Measurements from ENCODE around the gene SCARB1. TPM values are rescaled to one million over a fixed set of nuclear protein-coding genes. Genes with fewer than 3 reads are reported as not detected.

Gene SCARB1
- total and polyA plus RNA-seq, 2 donors (not counting 3 experiments of a cell fraction or from before 2014, with no cell fraction given) = 125 to 141 TPM

DNA sequence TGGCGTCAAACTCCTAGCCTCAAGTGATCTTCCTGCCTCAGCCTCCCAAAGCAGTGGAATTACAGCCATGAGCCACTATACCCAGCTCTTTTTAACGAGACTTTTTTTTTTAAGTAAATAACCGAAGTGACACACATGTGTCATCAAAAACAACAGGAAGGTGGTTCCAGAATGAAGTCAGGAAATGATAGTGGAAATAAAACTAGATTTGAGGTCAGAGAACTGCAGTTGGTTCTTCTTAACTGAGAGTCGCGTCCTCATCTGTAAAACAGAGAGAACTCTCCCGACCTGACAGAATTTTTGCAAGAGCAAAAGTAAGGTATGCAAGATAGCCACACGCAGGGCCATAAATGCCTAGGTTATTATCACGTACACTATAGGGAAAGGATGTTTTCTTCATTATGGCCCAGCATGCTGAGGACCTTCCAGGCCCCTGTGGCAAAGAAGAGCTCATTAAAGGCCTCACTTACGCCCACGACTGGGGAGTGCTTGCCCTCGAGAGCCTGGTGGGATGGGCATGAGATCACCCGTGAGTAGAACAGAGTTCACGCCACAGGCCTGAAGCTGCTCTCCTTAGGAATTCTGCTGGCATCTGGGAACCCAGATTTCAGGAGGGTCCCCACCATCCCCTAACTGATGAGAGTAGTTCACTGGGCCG, 67.2 kb downstream of the SCARB1 start:
- no peaks in the 10 kb centered on the region for H4K20me1 ChIP-seq (replicated peaks; ENCODE audit: control insufficient read depth, extremely low read depth, insufficient read depth, low read length)
- dilution Hi-C loops (cut with MboI; ENCODE audit: extremely low pct_ligation_motif_present, low sequenced_read_pairs) = no loop called here
- BruUV-seq (replicated peaks) = no TSS peak
- ChIA-PET CTCF (interaction anchor here (1.8 kb wide), 1 partner anchor 110 kb away, joined by 5 read pairs; no protein-coding TSS in a partner anchor), POLR2A (no interaction called here)
- DNase-seq (ENCODE audit: low read depth, low spot score) = no peak
- no peak overlapping the region for H3K9ac ChIP-seq (replicated peaks; ENCODE audit: extremely low read depth, insufficient read depth, low read length)
- H3K9me3 ChIP-seq (replicated peaks; ENCODE audit: control insufficient read depth, insufficient read depth, low read length) = no peaks in the 10 kb centered on the region
- H3K4me2 ChIP-seq (ENCODE audit: insufficient read depth, low read length) = no peak overlapping the region
- no peak overlapping the region for H2AFZ ChIP-seq (ENCODE audit: low read depth, low read length)
- H3K27ac ChIP-seq (ENCODE audit: insufficient read depth, low read depth, low read length) = no peak overlapping the region
- intact Hi-C loops (cut with micrococcal nuclease) = no loop called here
- H3K36me3 ChIP-seq (ENCODE audit: control insufficient read depth in 2 of 2, extremely low read depth in 1 of 2, insufficient read depth in 2 of 2, low read length in 2 of 2) = peaks cover 2 to 9% of the 10 kb centered on the region in 2 experiments
- FAIRE-seq = no peak
- no peak overlapping the region for H3K4me3 ChIP-seq (replicated peaks in 1 of 3; ENCODE audit: insufficient read depth in 1 of 3, low read depth in 1 of 3, low read length in 3 of 3)
- TF ChIP-seq MYC (IDR thresholded peaks at IDR 0.05; ENCODE audit: low read depth, low read length) = no peak
- TF ChIP-seq, protein P1, sequence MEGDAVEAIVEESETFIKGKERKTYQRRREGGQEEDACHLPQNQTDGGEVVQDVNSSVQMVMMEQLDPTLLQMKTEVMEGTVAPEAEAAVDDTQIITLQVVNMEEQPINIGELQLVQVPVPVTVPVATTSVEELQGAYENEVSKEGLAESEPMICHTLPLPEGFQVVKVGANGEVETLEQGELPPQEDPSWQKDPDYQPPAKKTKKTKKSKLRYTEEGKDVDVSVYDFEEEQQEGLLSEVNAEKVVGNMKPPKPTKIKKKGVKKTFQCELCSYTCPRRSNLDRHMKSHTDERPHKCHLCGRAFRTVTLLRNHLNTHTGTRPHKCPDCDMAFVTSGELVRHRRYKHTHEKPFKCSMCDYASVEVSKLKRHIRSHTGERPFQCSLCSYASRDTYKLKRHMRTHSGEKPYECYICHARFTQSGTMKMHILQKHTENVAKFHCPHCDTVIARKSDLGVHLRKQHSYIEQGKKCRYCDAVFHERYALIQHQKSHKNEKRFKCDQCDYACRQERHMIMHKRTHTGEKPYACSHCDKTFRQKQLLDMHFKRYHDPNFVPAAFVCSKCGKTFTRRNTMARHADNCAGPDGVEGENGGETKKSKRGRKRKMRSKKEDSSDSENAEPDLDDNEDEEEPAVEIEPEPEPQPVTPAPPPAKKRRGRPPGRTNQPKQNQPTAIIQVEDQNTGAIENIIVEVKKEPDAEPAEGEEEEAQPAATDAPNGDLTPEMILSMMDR (IDR thresholded peaks at IDR 0.05; ENCODE audit: extremely low read depth in 1 of 2, insufficient read depth in 1 of 2, low read depth in 1 of 2, low read length in 2 of 2) = no peak
- TF ChIP-seq POLR2AphosphoS5 (IDR thresholded peaks at IDR 0.05; ENCODE audit: insufficient read depth, low read depth, low read length) = no peak
- TF ChIP-seq POLR2A (IDR thresholded peaks at IDR 0.05; ENCODE audit: low read depth, low read length) = no peak
- no peak for TF ChIP-seq EZH2 (IDR thresholded peaks at IDR 0.05; ENCODE audit: borderline replicate concordance, low read depth, low read length, severe bottlenecking)
- TF ChIP-seq, protein P2, sequence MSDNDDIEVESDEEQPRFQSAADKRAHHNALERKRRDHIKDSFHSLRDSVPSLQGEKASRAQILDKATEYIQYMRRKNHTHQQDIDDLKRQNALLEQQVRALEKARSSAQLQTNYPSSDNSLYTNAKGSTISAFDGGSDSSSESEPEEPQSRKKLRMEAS (IDR thresholded peaks at IDR 0.05; ENCODE audit: insufficient read depth, insufficient read length) = no peak
- TF ChIP-seq FOS (IDR thresholded peaks at IDR 0.05; ENCODE audit: borderline replicate concordance, insufficient read depth, low read length) = no peak
- TF ChIP-seq GATA2 (IDR thresholded peaks at IDR 0.05; ENCODE audit: insufficient read depth, insufficient read length, low read depth, low read length) = no peak
- TF ChIP-seq JUN (IDR thresholded peaks at IDR 0.05; ENCODE audit: borderline replicate concordance, insufficient read depth, insufficient read length, low read depth) = no peak
- H3K9me1 ChIP-seq (replicated peaks; ENCODE audit: control insufficient read depth, extremely low read depth, insufficient read depth, low read length) = no peaks in the 10 kb centered on the region
- no peaks in the 10 kb centered on the region for H3K4me1 ChIP-seq (ENCODE audit: control insufficient read depth, extremely low read depth, insufficient read depth, low read length)
- H3K27me3 ChIP-seq (ENCODE audit: control insufficient read depth in 2 of 2, insufficient read depth in 2 of 2, low read length in 2 of 2) = no peaks in the 10 kb centered on the region
- H3K79me2 ChIP-seq (ENCODE audit: control insufficient read depth, insufficient read depth, low read length) = no peaks in the 10 kb centered on the region
